Caco-2 (cell line): Measurements from ENCODE around the gene KCTD1. TPM values are rescaled to one million over a fixed set of nuclear protein-coding genes. Genes with fewer than 3 reads are reported as not detected.

ENCODE experiments used
- BruUV-seq: library from RNA; stranded (reverse); fragments of 400-500 nt; replicated peaks from 2 replicates; lab custom pipeline; 2021; lab: Mats Ljungman, UMichigan
- CTCF ChIA-PET: fragments of 300-600 bp; sonication (Branson Sonifier 250); formaldehyde crosslinking; loops from one replicate; lab custom pipeline; 2022; ENCODE audit warnings: antibody characterized with exemption; lab: Charles Lee
- POLR2A ChIA-PET: fragments of 300-600 bp; sonication (Branson Sonifier 250); formaldehyde crosslinking; loops from one replicate; lab custom pipeline; 2022; ENCODE audit warnings: antibody characterized with exemption; lab: Charles Lee
- DNase-seq, 2 experiments: peaks; one replicate each; pipeline versions ENCODE4 v3.0.0 to v3.0.0-alpha.2; 2020 to 2022
- H3K27me3 ChIP-seq: replicated peaks from 2 replicates; pipeline ENCODE4 v1.6.0; 2011; ENCODE audit warnings: low read length; ENCODE audit not compliant: control insufficient read depth, insufficient read depth
- H3K36me3 ChIP-seq: 2 replicates; pipeline ENCODE4 v1.5.1; 2011; ENCODE audit warnings: low read length; ENCODE audit not compliant: control insufficient read depth, insufficient read depth
- H3K4me1 ChIP-seq: fragments of 250-450 bp; sonication (Bioruptor Pico); 2 replicates; pipeline ENCODE4 v1.5.1; 2020; ENCODE audit warnings: mild to moderate bottlenecking
- H3K4me3 ChIP-seq: 2 replicates; pipeline ENCODE4 v1.5.1; 2011; ENCODE audit warnings: low read depth, mild to moderate bottlenecking, control low read depth, low read length
- H3K9me3 ChIP-seq: fragments of 250-450 bp; sonication (Bioruptor Pico); 2 replicates; pipeline ENCODE4 v1.5.1; 2020; ENCODE audit warnings: mild to moderate bottlenecking, moderate library complexity
- H3K27ac Mint-ChIP-seq: one replicate; pipeline ENCODE4 v1.8.0; 2022; ENCODE audit warnings: mixed read lengths; ENCODE audit not compliant: unreplicated experiment
- H3K27me3 Mint-ChIP-seq: one replicate; pipeline ENCODE4 v1.8.0; 2022; ENCODE audit warnings: mixed read lengths; ENCODE audit not compliant: insufficient read depth, unreplicated experiment
- H3K36me3 Mint-ChIP-seq: one replicate; pipeline ENCODE4 v1.8.0; 2022; ENCODE audit warnings: mild to moderate bottlenecking, mixed read lengths; ENCODE audit not compliant: insufficient read depth, unreplicated experiment
- H3K4me1 Mint-ChIP-seq: one replicate; pipeline ENCODE4 v1.8.0; 2022; ENCODE audit warnings: low read depth, mixed read lengths; ENCODE audit not compliant: unreplicated experiment
- H3K4me3 Mint-ChIP-seq: one replicate; pipeline ENCODE4 v1.8.0; 2022; ENCODE audit warnings: mild to moderate bottlenecking, moderate library complexity, mixed read lengths; ENCODE audit not compliant: unreplicated experiment
- H3K9me3 Mint-ChIP-seq: one replicate; pipeline ENCODE4 v1.8.0; 2022; ENCODE audit warnings: mixed read lengths; ENCODE audit not compliant: unreplicated experiment
- intact Hi-C: fragments of 100-400 bp; cut with micrococcal nuclease; formaldehyde crosslinking; loops from one replicate; pipeline ENCODE4 v1.10.0; 2022; ENCODE audit not compliant: unreplicated experiment
- total RNA-seq: library from RNA; stranded (reverse); gene quantifications from 2 replicates; pipeline ENCODE4 v1.2.3, GENCODE V29; 2022
- TF ChIP-seq, protein P1 (sequence below), 2 experiments: fragments of 200-600 bp in 1 of 2; IDR thresholded peaks; 1 replicate in 1 of 2; 2 replicates in 1 of 2; pipeline versions ENCODE4 v1.5.1 to v1.8.0; 2011 to 2022; ENCODE audit warnings: antibody characterized with exemption in 1 of 2, control low read depth in 1 of 2, inconsistent platforms in 1 of 2, low read depth in 1 of 2, low read length in 1 of 2, mild to moderate bottlenecking in 1 of 2, moderate library complexity in 1 of 2; ENCODE audit not compliant: insufficient read depth in 1 of 2, severe bottlenecking in 1 of 2, unreplicated experiment in 1 of 2

Gene KCTD1
- total RNA-seq, 1 experiment from 2014 or later: 5.7 TPM

DNA sequence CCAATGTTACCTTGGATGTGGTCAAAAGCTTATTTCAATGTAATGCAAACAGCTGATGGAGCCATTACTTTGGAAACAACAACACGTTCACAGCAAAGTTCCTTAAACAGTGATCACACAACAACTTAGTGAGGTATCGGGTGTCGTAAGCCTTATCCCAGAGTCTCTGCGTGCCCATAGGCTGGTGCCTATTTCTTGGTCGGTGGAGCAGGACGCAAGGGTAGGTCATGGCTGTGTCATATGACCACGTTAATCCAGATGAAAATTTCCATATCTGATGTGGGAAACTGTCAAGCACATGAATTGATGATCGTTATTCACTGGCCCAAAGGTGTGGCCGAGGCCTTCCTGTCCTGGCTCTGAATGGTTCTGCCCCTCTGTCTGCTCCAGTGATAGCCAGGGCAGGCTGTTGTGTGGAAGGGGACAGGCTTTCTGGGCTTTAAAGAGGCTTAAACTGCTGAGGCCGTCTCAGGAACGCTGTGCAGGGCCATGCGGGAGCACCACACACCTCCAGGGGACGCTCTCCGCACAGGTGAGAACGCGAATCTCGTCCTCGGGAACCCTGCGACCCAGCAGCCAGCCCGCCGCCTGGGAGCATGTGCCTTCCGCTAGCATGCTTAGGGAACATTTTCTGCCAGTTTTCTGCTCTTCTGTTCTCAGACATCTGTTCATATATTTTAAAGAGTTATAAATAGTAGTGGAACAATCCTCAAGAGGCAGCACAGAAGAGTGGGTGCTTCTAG, 90.6 kb downstream of the KCTD1 start:
- no peak for DNase-seq
- Mint-ChIP-seq H3K4me1 (no peaks in the 10 kb centered on the region), H3K36me3 (no peaks in the 10 kb centered on the region), H3K4me3 (no peak overlapping the region), H3K27ac (no peak overlapping the region), H3K9me3 (no peaks in the 10 kb centered on the region), H3K27me3 (no peaks in the 10 kb centered on the region)
- POLR2A ChIA-PET: no interaction called here
- H3K36me3 ChIP-seq: no peaks in the 10 kb centered on the region
- H3K4me1 ChIP-seq: no peaks in the 10 kb centered on the region
- BruUV-seq: no TSS peak
- intact Hi-C loops: loop anchor here (5.0 kb wide), 1 partner anchor 150 kb away; no protein-coding TSS in a partner anchor
- H3K9me3 ChIP-seq: no peaks in the 10 kb centered on the region
- TF ChIP-seq, protein P1, sequence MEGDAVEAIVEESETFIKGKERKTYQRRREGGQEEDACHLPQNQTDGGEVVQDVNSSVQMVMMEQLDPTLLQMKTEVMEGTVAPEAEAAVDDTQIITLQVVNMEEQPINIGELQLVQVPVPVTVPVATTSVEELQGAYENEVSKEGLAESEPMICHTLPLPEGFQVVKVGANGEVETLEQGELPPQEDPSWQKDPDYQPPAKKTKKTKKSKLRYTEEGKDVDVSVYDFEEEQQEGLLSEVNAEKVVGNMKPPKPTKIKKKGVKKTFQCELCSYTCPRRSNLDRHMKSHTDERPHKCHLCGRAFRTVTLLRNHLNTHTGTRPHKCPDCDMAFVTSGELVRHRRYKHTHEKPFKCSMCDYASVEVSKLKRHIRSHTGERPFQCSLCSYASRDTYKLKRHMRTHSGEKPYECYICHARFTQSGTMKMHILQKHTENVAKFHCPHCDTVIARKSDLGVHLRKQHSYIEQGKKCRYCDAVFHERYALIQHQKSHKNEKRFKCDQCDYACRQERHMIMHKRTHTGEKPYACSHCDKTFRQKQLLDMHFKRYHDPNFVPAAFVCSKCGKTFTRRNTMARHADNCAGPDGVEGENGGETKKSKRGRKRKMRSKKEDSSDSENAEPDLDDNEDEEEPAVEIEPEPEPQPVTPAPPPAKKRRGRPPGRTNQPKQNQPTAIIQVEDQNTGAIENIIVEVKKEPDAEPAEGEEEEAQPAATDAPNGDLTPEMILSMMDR (IDR thresholded peaks at IDR 0.05; ENCODE audit: insufficient read depth in 1 of 2, low read depth in 1 of 2, low read length in 1 of 2, severe bottlenecking in 1 of 2, unreplicated experiment in 1 of 2): no peak
- CTCF ChIA-PET: no interaction called here
- no peaks in the 10 kb centered on the region for H3K27me3 ChIP-seq
- H3K4me3 ChIP-seq: no peak overlapping the region

DNA sequence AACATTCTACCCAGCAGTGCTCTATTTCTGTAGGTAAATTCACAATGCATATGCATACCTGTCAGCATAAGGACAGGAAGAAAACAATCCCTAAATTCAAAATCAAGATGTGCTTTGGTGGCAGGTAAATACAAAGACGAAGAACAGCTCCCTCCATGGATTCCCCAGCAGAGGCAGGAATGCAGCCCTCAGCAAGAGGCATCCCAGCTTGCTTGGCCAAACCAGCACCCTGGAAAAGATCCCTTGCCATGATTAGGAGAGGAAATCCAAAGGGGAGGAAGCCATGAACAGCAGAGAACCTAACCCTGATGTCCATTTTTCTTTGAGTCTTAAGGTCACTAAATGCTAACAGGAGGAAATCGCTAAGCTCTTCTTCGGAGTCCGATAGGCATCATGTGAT, 91.2 kb downstream of the KCTD1 start:
- H3K27ac Mint-ChIP-seq: no peak overlapping the region

DNA sequence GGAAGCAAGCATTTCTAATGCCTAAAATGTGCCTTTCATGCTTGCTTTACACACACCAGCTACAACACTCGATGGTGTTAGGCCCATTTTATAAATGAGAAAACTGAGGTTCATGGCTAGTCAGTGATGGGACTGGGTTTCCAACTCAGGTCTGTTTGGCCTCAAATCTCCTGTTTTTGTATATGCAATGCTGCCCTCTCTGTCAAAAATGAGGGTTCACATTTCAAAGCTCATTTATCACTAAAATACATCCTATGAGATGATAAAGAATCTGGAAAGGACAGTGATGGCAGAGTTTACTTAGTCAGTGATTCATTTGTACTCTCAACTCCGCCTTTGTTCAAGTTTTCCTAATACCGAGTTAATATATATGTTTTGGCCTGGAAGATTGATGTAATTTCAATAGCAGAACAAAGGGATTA, 92.3 kb downstream of the KCTD1 start:
- no peaks in the 10 kb centered on the region for H3K9me3 Mint-ChIP-seq
- H3K4me3 ChIP-seq: no peak overlapping the region
- no peaks in the 10 kb centered on the region for H3K27me3 Mint-ChIP-seq
- H3K36me3 ChIP-seq: no peaks in the 10 kb centered on the region
- no peaks in the 10 kb centered on the region for H3K4me1 Mint-ChIP-seq
- H3K9me3 ChIP-seq: no peaks in the 10 kb centered on the region
- H3K27me3 ChIP-seq: no peaks in the 10 kb centered on the region
- TF ChIP-seq, protein P1 (IDR thresholded peaks at IDR 0.05; ENCODE audit: insufficient read depth in 1 of 2, low read depth in 1 of 2, low read length in 1 of 2, severe bottlenecking in 1 of 2, unreplicated experiment in 1 of 2): no peak
- H3K36me3 Mint-ChIP-seq: no peaks in the 10 kb centered on the region
- no TSS peak for BruUV-seq
- intact Hi-C loops: loop anchor here (5.0 kb wide), 1 partner anchor 149 kb away; no protein-coding TSS in a partner anchor
- H3K4me1 ChIP-seq: no peaks in the 10 kb centered on the region
- POLR2A ChIA-PET: interaction anchor here (0.5 kb wide), 1 partner anchor 21 kb away, joined by 3 read pairs; no protein-coding TSS in a partner anchor
- CTCF ChIA-PET: no interaction called here
- DNase-seq: no peak
- H3K4me3 Mint-ChIP-seq: no peak overlapping the region
- no peak overlapping the region for H3K27ac Mint-ChIP-seq

More for the DNA sequence above, 91.2 kb downstream of the KCTD1 start:
- Mint-ChIP-seq H3K27me3 (no peaks in the 10 kb centered on the region), H3K9me3 (no peaks in the 10 kb centered on the region), H3K36me3 (no peaks in the 10 kb centered on the region), H3K4me1 (no peaks in the 10 kb centered on the region), H3K4me3 (no peak overlapping the region)
- H3K4me1 ChIP-seq: no peaks in the 10 kb centered on the region
- CTCF ChIA-PET: no interaction called here
- no peaks in the 10 kb centered on the region for H3K9me3 ChIP-seq
- H3K27me3 ChIP-seq: no peaks in the 10 kb centered on the region
- TF ChIP-seq, protein P1 (IDR thresholded peaks at IDR 0.05; ENCODE audit: insufficient read depth in 1 of 2, low read depth in 1 of 2, low read length in 1 of 2, severe bottlenecking in 1 of 2, unreplicated experiment in 1 of 2): no peak
- BruUV-seq: no TSS peak
- POLR2A ChIA-PET: no interaction called here
- no peaks in the 10 kb centered on the region for H3K36me3 ChIP-seq
- intact Hi-C loops: loop anchor here (5.0 kb wide), 1 partner anchor 150 kb away; no protein-coding TSS in a partner anchor
- DNase-seq: no peak
- no peak overlapping the region for H3K4me3 ChIP-seq
